Measurements from ENCODE around the gene ADD1.

- TF ChIP-seq CTCF (IDR thresholded peaks at IDR 0.05) = no peak
- TF ChIP-seq POLR2A (IDR thresholded peaks at IDR 0.05) = no peak
Observed at GRCh38 chr4:2934077-2934812, 90.6 kb downstream of the ADD1 start.

Data from right lobe of liver (tissue), 4 donors.